ENCODE results near the gene CTTNBP2NL.

- TF ChIP-seq FOXM1 (IDR thresholded peaks at IDR 0.05; ENCODE audit: borderline replicate concordance) (no peak), HDGF (IDR thresholded peaks at IDR 0.05; ENCODE audit: borderline replicate concordance) (no peak), BHLHE40 (IDR thresholded peaks at IDR 0.05; ENCODE audit: borderline replicate concordance) (no peak), SP1 (IDR thresholded peaks at IDR 0.05) (no peak), FOXA1 (IDR thresholded peaks at IDR 0.05) (no peak)
These were observed 24.2 kb upstream of the CTTNBP2NL start for GRCh38 chr1:112371775-112372174.

All from HEK293T (cell line).